ENCODE data around the gene CHSY1.

Gene CHSY1

GRCh38 chr15:101141926-101142527 lies 109.8 kb downstream of the CHSY1 start:
- TF ChIP-seq, protein P1, sequence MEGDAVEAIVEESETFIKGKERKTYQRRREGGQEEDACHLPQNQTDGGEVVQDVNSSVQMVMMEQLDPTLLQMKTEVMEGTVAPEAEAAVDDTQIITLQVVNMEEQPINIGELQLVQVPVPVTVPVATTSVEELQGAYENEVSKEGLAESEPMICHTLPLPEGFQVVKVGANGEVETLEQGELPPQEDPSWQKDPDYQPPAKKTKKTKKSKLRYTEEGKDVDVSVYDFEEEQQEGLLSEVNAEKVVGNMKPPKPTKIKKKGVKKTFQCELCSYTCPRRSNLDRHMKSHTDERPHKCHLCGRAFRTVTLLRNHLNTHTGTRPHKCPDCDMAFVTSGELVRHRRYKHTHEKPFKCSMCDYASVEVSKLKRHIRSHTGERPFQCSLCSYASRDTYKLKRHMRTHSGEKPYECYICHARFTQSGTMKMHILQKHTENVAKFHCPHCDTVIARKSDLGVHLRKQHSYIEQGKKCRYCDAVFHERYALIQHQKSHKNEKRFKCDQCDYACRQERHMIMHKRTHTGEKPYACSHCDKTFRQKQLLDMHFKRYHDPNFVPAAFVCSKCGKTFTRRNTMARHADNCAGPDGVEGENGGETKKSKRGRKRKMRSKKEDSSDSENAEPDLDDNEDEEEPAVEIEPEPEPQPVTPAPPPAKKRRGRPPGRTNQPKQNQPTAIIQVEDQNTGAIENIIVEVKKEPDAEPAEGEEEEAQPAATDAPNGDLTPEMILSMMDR (IDR thresholded peaks at IDR 0.05; ENCODE audit: control insufficient read depth, extremely low read depth, insufficient read depth): no peak
- no peak overlapping the region for H3K4me3 ChIP-seq (ENCODE audit: low read depth, low read length)
- DNase-seq (ENCODE audit: low read depth): no peak

GRCh38 chr15:101140697-101141065 lies 111.2 kb downstream of the CHSY1 start:
- H3K4me3 ChIP-seq (ENCODE audit: low read depth, low read length): no peak overlapping the region
- DNase-seq (ENCODE audit: low read depth): no peak
- TF ChIP-seq, protein P1 (IDR thresholded peaks at IDR 0.05; ENCODE audit: control insufficient read depth, extremely low read depth, insufficient read depth): no peak

- TF ChIP-seq, protein P1 (IDR thresholded peaks at IDR 0.05; ENCODE audit: control insufficient read depth, extremely low read depth, insufficient read depth): no peak
- no peak for DNase-seq (ENCODE audit: low read depth)
- no peak overlapping the region for H3K4me3 ChIP-seq (ENCODE audit: low read depth, low read length)
Measured at GRCh38 chr15:101139986-101140696, 111.7 kb downstream of the CHSY1 start.

GRCh38 chr15:101138913-101139880 lies 112.7 kb downstream of the CHSY1 start:
- no peak for DNase-seq (ENCODE audit: low read depth)
- TF ChIP-seq, protein P1 (IDR thresholded peaks at IDR 0.05; ENCODE audit: control insufficient read depth, extremely low read depth, insufficient read depth): no peak
- no peak overlapping the region for H3K4me3 ChIP-seq (ENCODE audit: low read depth, low read length)

DNA sequence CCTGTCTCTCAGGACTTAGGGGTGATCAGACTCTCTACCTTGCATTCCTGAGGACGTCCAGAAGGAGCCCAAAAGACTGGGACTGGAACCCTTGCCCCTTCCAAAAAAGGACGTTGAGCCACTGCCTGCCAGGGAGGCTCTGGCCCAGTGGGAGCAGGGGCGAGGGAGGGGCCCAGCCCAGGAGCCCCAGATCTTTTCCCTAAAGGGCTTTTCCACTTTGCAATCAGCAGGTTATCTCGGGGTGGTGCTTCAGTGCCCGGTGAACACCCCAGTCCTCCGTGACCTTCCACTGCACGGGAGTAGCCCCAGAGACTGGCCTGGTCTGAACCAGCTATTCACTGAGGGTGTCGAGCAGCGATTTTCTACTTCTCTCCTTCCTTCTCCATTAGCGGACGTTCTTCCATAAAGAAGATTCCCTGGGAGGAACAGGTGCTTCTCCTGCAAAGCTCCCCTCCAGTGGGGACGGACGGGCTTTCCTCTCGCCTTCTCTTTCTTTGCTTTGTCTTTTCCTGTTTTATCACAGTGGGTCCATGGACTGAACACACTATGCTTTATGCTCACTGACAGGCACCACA lies 113.7 kb downstream of the CHSY1 start:
- TF ChIP-seq, protein P1 (IDR thresholded peaks at IDR 0.05; ENCODE audit: control insufficient read depth, extremely low read depth, insufficient read depth): no peak
- DNase-seq (ENCODE audit: low read depth): no peak
- H3K4me3 ChIP-seq (ENCODE audit: low read depth, low read length): no peak overlapping the region

- no peak overlapping the region for H3K4me3 ChIP-seq (ENCODE audit: low read depth, low read length)
- DNase-seq (ENCODE audit: low read depth): no peak
- TF ChIP-seq, protein P1 (IDR thresholded peaks at IDR 0.05; ENCODE audit: control insufficient read depth, extremely low read depth, insufficient read depth): no peak
Measured at GRCh38 chr15:101137312-101137940, 114.4 kb downstream of the CHSY1 start.
